BE2C (cell line): ENCODE data around the gene PPP2R3A.
"Not testable (repeated sequence)": the region's sequence is repeated elsewhere in the genome, so short reads cannot be mapped to it uniquely, and the experiment has no call there.

Experiments used
- DNase-seq: peaks from one replicate; pipeline ENCODE4 v3.0.0-alpha.2; 2020
- H3K27me3 ChIP-seq: fragments of 250-450 bp; sonication (Bioruptor Pico); 2 replicates; pipeline ENCODE4 v1.5.1; 2020; ENCODE audit warnings: mild to moderate bottlenecking
- H3K36me3 ChIP-seq: fragments of 250-450 bp; sonication (Bioruptor Pico); 2 replicates; pipeline ENCODE4 v1.5.1; 2020; ENCODE audit warnings: mild to moderate bottlenecking
- H3K4me1 ChIP-seq: fragments of 250-450 bp; sonication (Bioruptor Pico); 2 replicates; pipeline ENCODE4 v1.5.1; 2020
- H3K4me3 ChIP-seq: 2 replicates; pipeline ENCODE4 v1.5.1; 2011; ENCODE audit warnings: low read depth, low read length
- H3K9me3 ChIP-seq: fragments of 250-450 bp; sonication (Bioruptor Pico); 2 replicates; pipeline ENCODE4 v1.5.1; 2020
- TF ChIP-seq, protein P1 (sequence below): IDR thresholded peaks from 2 replicates; pipeline ENCODE4 v1.5.1; 2012; ENCODE audit warnings: mild to moderate bottlenecking, low read depth, low read length

PPP2R3A gene

DNA sequence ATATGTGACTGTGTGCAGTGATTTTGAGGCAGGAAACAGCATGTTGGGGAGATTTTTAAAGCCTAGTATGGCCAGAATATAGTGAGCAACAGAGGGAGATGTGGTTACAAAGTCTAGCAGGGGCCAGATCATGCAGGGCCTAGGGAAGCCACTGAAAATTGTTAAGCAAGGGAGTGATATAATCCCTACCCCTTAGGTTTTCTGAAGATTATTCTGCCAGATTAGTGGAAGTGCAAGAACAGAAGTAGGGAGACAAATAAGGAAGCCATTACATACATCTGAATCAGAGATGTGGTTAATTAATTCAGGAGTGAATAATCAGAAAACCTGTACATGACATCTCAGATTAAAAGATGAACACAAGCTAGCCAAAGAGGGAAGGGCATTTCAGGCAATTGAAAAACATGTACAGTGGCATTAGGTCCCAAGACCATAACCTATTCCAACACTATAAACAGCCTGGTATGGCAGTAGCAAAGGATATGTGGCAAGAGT lies 175.8 kb downstream of the PPP2R3A start:
- DNase-seq = no peak
- TF ChIP-seq, protein P1, sequence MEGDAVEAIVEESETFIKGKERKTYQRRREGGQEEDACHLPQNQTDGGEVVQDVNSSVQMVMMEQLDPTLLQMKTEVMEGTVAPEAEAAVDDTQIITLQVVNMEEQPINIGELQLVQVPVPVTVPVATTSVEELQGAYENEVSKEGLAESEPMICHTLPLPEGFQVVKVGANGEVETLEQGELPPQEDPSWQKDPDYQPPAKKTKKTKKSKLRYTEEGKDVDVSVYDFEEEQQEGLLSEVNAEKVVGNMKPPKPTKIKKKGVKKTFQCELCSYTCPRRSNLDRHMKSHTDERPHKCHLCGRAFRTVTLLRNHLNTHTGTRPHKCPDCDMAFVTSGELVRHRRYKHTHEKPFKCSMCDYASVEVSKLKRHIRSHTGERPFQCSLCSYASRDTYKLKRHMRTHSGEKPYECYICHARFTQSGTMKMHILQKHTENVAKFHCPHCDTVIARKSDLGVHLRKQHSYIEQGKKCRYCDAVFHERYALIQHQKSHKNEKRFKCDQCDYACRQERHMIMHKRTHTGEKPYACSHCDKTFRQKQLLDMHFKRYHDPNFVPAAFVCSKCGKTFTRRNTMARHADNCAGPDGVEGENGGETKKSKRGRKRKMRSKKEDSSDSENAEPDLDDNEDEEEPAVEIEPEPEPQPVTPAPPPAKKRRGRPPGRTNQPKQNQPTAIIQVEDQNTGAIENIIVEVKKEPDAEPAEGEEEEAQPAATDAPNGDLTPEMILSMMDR = no peak

DNA sequence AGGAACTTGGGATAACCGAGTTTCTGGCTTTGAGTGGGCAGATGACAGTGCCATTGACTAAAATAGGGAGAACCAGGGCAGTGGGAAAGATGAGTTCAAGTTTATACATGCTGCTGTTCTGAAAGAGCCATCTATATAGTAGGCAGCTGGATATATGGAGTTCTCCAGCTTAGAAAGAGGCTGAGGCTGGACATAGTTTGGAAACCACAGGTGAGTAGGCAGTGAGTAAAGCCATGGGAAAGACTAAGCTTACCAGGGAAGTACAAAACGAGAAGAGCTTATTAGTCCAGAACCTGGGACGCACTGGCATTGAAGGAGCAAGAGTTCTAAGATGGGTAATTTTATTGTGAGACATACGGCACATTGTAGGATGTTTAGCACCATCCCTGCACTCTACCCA lies 176.4 kb downstream of the PPP2R3A start:
- no peak for DNase-seq
- no peaks in the 10 kb centered on the region for H3K27me3 ChIP-seq
- no peaks in the 10 kb centered on the region; the same call in 1 of the 2 replicates for H3K4me1 ChIP-seq
- no peaks in the 10 kb centered on the region for H3K36me3 ChIP-seq
- no peaks in the 10 kb centered on the region for H3K9me3 ChIP-seq
- no peak overlapping the region for H3K4me3 ChIP-seq
- TF ChIP-seq, protein P1 = no peak

More for the DNA sequence above, 175.8 kb downstream of the PPP2R3A start:
- Histone ChIP-seq H3K4me3 (no peak overlapping the region), H3K27me3 (no peaks in the 10 kb centered on the region), H3K36me3 (no peaks in the 10 kb centered on the region), H3K9me3 (no peaks in the 10 kb centered on the region), H3K4me1 (no peaks in the 10 kb centered on the region; the same call in 1 of the 2 replicates)

DNA sequence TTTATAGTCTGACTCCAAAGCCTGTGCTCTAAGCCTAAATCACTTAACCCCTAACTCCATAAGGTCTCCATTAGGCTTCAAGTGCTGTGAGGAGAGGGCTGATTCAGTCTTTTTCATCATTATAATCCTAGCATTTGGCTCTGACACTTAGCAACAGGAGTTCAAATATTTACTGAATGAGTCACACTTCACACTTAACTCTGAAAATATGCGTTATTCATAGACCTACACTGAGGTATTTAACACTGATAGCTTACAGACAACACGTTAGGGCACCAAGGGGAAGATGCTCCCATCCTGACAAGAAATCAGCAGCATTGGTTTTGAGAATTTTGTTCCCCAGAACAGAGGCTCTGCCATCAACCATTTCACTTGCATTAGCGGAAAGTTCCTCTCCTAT lies 177.1 kb downstream of the PPP2R3A start:
- no peak overlapping the region for H3K4me3 ChIP-seq
- no peaks in the 10 kb centered on the region for H3K9me3 ChIP-seq
- no peaks in the 10 kb centered on the region; the same call in none of the 2 replicates for H3K4me1 ChIP-seq
- DNase-seq = no peak
- no peaks in the 10 kb centered on the region for H3K27me3 ChIP-seq
- TF ChIP-seq, protein P1 = no peak
- no peaks in the 10 kb centered on the region for H3K36me3 ChIP-seq

DNA sequence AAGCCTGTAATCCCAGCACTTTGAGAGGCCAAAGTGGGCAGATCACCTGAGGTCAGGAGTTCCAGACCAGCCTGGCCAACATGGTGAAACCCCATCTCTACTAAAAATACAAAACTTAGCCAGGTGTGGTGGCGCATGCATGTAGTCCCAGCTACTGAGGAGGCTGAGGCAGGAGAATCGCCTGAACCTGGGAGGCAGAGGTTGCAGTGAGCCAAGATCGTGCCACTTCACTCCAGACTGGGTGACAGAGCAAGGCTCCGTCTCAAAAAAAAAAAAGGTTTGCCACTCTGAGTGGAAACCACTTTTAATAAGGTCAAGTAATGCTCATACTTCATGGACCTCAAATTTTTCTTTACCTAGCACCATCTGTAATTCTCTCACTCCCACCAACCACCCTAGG lies 178.9 kb downstream of the PPP2R3A start:
- H3K4me3 ChIP-seq, H3K9me3 ChIP-seq, DNase-seq, H3K27me3 ChIP-seq, H3K4me1 ChIP-seq, H3K36me3 ChIP-seq: not testable (repeated sequence)

DNA sequence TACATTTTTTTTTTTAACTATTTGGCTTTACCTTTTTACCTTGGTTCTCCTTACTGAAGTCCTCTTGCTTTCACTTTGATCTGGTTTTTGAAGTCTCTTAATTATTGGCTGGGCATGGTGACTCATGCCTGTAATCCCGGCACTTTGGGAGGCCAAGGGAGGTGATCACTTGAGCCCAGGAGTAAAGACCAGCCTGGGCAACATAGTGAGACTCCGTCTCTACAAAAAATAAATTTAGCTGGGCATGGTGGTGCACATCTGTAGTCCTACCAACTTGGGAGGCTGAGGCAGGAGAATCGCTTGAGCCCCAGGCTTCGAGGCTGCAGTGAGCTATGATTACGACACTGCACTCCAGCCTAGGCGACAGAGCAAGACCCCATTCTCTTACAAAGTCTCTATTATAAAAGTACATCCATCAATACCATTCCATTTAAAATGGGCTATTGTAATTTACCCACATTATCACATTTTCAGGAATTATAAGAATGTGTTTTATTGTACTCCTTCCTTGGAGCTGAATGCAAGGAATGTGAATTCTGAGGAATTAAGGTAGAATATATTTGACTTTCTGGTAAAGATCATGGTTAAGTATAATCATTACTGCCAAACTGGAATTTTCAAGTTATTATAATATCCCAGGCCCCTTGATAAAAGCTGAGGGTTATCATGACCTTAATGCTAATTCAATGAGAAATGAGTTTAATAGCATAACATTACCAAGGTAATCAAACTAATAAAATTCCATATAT lies 181.6 kb downstream of the PPP2R3A start:
- no peaks in the 10 kb centered on the region for H3K27me3 ChIP-seq
- H3K4me3 ChIP-seq = no peak overlapping the region
- no peaks in the 10 kb centered on the region for H3K9me3 ChIP-seq
- peaks cover 12% of the 10 kb centered on the region for H3K36me3 ChIP-seq
- TF ChIP-seq, protein P1 = no peak
- DNase-seq = no peak
- no peaks in the 10 kb centered on the region; the same call in none of the 2 replicates for H3K4me1 ChIP-seq

DNA sequence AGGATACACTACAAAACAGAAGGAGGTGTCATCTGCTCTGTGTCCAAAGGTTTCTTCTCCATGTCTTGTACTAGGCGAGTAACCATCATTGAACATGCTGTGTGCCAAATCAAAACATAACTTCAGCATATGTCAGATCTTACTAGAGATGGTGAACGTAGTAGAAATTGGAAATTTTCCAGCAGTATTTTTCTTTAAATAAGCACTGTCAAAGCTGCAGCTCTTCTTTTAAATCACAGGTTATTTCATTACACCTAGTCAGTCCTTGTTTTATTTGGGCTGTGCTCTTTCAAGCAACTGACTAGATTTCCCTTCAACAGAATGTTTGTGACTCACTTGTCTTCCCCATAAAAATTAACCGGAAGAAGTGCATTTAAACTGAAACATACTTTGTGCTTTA lies 184.1 kb downstream of the PPP2R3A start:
- Histone ChIP-seq H3K36me3 (peaks cover 16% of the 10 kb centered on the region), H3K4me3 (no peak overlapping the region), H3K4me1 (no peaks in the 10 kb centered on the region; the same call in 1 of the 2 replicates), H3K9me3 (no peaks in the 10 kb centered on the region), H3K27me3 (no peaks in the 10 kb centered on the region)
- TF ChIP-seq, protein P1 = no peak
- no peak for DNase-seq
